Measurements from ENCODE around the gene B3GLCT.

- no peak for TF ChIP-seq POLR2A (IDR thresholded peaks at IDR 0.05)
- TF ChIP-seq CTCF (IDR thresholded peaks at IDR 0.05 in 8 of 11, conservative IDR thresholded peaks at IDR 0.05 in 3 of 11), result no peak
- TF ChIP-seq POLR2AphosphoS5 (IDR thresholded peaks at IDR 0.05), result no peak
These were observed 157.8 kb downstream of the B3GLCT start for GRCh38 chr13:31357581-31357980.

Data from spleen (tissue), 7 donors.